ENCODE data around the gene FYB2.
A peak's percentile ranks its signal among the peaks of the same experiment; 100 is the strongest.

FYB2 gene

DNA sequence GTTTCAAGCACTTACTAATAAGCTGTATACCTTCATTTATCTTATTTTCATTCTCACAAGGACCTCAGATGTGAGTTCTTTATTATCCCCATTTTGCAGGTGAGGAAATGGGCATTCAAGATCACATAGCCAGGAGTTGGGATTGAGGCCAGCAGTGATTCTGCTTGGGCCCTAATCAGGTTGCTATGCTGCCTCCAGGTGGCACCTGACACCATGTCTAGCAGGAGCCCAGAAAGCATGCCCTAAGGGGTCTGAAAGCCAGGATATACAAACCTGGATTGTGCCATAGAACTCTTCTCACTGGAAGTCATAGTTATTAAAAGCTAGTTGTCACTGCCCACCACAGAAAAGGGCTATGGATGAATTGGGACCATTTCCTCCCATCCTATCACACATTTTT is 61.1 kb downstream of the FYB2 start:
- no peak overlapping the region for H3K9ac ChIP-seq (ENCODE audit: insufficient read length, low read depth)
- TF ChIP-seq ZNF274 (IDR thresholded peaks at IDR 0.05; ENCODE audit: low read depth, low read length) (no peak), SUZ12 (IDR thresholded peaks at IDR 0.05; ENCODE audit: extremely low read depth, insufficient read depth, insufficient read length) (no peak), YY1 (IDR thresholded peaks at IDR 0.05; ENCODE audit: insufficient read depth, insufficient read length) (no peak)
- H3K4me3 ChIP-seq (ENCODE audit: insufficient read length, low read depth), result no peak overlapping the region
- no peaks in the 10 kb centered on the region for H3K27me3 ChIP-seq (ENCODE audit: insufficient read depth, insufficient read length)
- H3K4me1 ChIP-seq (ENCODE audit: insufficient read depth, insufficient read length), result no peaks in the 10 kb centered on the region
- no peaks in the 10 kb centered on the region for H3K9me3 ChIP-seq (ENCODE audit: insufficient read depth, low read length)
- peak; percentile 42 for DNase-seq (ENCODE audit: low read depth, low spot score)
- H3K36me3 ChIP-seq (ENCODE audit: insufficient read depth, insufficient read length, low read length), result no peaks in the 10 kb centered on the region

DNA sequence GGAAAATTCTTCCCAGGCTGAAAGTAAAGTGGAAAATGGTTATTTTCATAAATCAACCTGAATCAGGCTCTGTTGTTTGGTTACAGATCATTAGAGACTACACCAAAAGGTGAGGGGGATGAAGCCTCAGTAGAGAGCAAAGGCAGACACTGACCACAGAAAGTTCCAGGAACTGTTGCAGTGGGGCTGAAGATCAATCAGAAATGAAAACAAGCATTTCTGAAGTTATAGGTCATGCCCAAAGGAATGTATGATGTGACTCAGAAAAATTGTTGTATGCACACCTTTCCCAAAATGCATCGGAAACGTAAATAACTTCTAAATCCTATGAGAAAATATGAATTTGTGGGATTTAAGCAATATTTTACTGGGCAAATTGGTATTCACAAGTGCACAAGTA is 63.3 kb downstream of the FYB2 start:
- DNase-seq (ENCODE audit: low read depth, low spot score), result no peak
- no peaks in the 10 kb centered on the region for H3K27me3 ChIP-seq (ENCODE audit: insufficient read depth, insufficient read length)

DNA sequence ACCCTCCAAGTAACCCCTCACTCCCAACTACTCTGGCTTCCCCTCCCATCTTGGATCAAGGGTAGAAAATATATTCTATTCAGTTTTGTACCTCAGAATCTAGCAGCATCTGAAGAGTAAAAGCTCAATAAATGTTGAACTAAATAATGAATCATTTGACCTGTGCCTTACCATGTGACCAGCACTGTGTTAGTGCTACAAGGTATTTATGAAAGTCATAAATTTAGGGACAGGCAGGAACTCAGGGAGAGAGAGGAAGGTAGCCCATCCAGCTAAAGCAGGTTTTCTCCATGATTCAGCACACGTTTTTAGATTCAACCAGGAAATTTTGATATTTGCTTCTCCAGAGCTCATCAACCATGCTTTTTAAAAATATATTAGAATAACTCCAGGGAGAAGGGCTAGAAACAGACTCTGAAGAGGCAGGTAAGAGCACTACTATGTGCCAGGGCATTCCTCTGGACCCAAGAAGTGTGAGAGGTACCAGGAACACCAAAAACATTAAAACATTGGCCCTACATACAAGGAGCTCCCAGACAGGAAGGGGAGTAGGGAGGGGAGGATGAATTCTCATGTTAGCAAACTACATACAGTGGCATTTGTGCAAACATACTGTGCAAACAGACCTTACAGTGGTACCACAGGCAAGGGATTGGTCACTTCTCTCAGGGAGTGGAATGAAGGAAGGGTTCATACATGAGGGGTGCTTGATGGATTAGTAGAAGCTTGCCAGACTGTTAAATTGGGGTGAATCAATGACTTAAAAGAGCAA is 64.3 kb downstream of the FYB2 start:
- Histone ChIP-seq H3K9ac (ENCODE audit: insufficient read length, low read depth) (no peak overlapping the region), H3K9me3 (ENCODE audit: insufficient read depth, low read length) (no peaks in the 10 kb centered on the region), H3K4me1 (ENCODE audit: insufficient read depth, insufficient read length) (no peaks in the 10 kb centered on the region), H3K36me3 (ENCODE audit: insufficient read depth, insufficient read length, low read length) (no peaks in the 10 kb centered on the region), H3K27me3 (ENCODE audit: insufficient read depth, insufficient read length) (no peaks in the 10 kb centered on the region), H3K4me3 (ENCODE audit: insufficient read length, low read depth) (no peak overlapping the region)
- TF ChIP-seq SUZ12 (IDR thresholded peaks at IDR 0.05; ENCODE audit: extremely low read depth, insufficient read depth, insufficient read length) (no peak), YY1 (IDR thresholded peaks at IDR 0.05; ENCODE audit: insufficient read depth, insufficient read length) (no peak), ZNF274 (IDR thresholded peaks at IDR 0.05; ENCODE audit: low read depth, low read length) (no peak)
- DNase-seq (ENCODE audit: low read depth, low spot score), result no peak

More for the DNA sequence above, 63.3 kb downstream of the FYB2 start:
- no peaks in the 10 kb centered on the region for H3K9me3 ChIP-seq (ENCODE audit: insufficient read depth, low read length)
- no peak overlapping the region for H3K4me3 ChIP-seq (ENCODE audit: insufficient read length, low read depth)
- TF ChIP-seq SUZ12 (IDR thresholded peaks at IDR 0.05; ENCODE audit: extremely low read depth, insufficient read depth, insufficient read length), result no peak
- no peaks in the 10 kb centered on the region for H3K4me1 ChIP-seq (ENCODE audit: insufficient read depth, insufficient read length)
- H3K9ac ChIP-seq (ENCODE audit: insufficient read length, low read depth), result no peak overlapping the region
- H3K36me3 ChIP-seq (ENCODE audit: insufficient read depth, insufficient read length, low read length), result no peaks in the 10 kb centered on the region

DNA sequence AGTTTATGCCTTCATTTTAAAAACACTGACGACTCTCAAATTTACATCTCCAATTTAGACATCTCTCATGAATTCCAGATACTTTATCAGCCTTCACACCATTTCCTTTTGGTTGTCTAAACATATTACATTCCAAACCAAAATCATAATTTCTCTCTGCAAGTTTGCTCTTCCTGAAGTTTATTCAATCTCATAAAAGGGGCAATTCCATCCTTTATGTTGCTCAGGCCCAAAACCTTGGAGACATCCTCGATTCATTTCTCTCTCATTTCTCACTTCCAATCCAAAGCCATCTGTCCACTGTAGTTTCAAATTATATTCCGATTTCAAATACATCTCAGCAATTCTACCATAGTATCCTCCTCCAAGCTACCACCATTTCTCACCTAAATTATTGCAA is 74.0 kb downstream of the FYB2 start:
- Histone ChIP-seq H3K27me3 (ENCODE audit: insufficient read depth, insufficient read length) (no peaks in the 10 kb centered on the region), H3K36me3 (ENCODE audit: insufficient read depth, insufficient read length, low read length) (no peaks in the 10 kb centered on the region), H3K9me3 (ENCODE audit: insufficient read depth, low read length) (no peaks in the 10 kb centered on the region), H3K9ac (ENCODE audit: insufficient read length, low read depth) (no peak overlapping the region), H3K4me1 (ENCODE audit: insufficient read depth, insufficient read length) (no peaks in the 10 kb centered on the region), H3K4me3 (ENCODE audit: insufficient read length, low read depth) (no peak overlapping the region)
- no peak for DNase-seq (ENCODE audit: low read depth, low spot score)
- TF ChIP-seq YY1 (IDR thresholded peaks at IDR 0.05; ENCODE audit: insufficient read depth, insufficient read length) (no peak), SUZ12 (IDR thresholded peaks at IDR 0.05; ENCODE audit: extremely low read depth, insufficient read depth, insufficient read length) (no peak), ZNF274 (IDR thresholded peaks at IDR 0.05; ENCODE audit: low read depth, low read length) (no peak)

DNA sequence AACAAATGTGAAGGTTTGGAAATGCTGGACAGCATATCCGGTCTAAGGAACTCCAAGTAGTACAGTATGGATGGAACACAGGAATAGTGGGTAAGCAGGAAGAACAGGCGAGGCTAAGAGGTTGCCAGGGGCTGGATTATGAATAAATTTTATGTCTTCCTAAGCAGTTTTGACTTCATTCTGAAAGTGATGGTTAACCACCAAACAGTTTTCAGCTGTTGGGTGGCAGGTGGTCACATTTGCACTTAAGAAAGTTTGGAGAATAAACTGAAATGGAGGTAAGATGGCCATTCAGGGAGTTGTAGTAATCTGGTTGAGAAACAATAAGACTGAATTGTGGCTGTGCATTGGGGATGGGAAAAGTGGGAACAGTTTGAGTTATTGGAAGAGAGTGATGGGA is 90.2 kb downstream of the FYB2 start:
- Histone ChIP-seq H3K4me3 (ENCODE audit: insufficient read length, low read depth) (no peak overlapping the region), H3K4me1 (ENCODE audit: insufficient read depth, insufficient read length) (no peaks in the 10 kb centered on the region), H3K9ac (ENCODE audit: insufficient read length, low read depth) (no peak overlapping the region), H3K9me3 (ENCODE audit: insufficient read depth, low read length) (no peaks in the 10 kb centered on the region), H3K27me3 (ENCODE audit: insufficient read depth, insufficient read length) (no peaks in the 10 kb centered on the region), H3K36me3 (ENCODE audit: insufficient read depth, insufficient read length, low read length) (no peaks in the 10 kb centered on the region)
- DNase-seq (ENCODE audit: low read depth, low spot score), result no peak
- TF ChIP-seq ZNF274 (IDR thresholded peaks at IDR 0.05; ENCODE audit: low read depth, low read length), result no peak
- TF ChIP-seq SUZ12 (IDR thresholded peaks at IDR 0.05; ENCODE audit: extremely low read depth, insufficient read depth, insufficient read length), result no peak
- no peak for TF ChIP-seq YY1 (IDR thresholded peaks at IDR 0.05; ENCODE audit: insufficient read depth, insufficient read length)

DNA sequence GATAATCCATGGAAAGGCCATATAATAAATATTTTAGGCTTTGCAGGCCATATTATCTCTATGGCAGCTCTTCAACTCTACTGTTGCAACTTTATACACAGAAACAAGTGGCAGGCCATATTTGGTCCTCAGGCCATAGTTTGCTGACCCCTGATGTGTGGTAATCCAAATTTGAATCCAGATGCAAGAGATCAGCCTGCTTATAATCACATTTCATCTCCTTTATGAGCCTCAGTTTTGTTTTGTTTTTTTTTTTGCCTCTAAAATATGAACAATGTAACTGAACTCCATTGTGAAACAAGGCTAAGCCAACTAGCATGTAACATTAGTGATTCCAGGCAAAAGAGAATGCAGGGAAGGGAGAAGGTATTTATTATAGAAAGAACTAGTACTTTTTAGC is 92.5 kb downstream of the FYB2 start:
- DNase-seq (ENCODE audit: low read depth, low spot score), result no peak
- H3K27me3 ChIP-seq (ENCODE audit: insufficient read depth, insufficient read length), result no peaks in the 10 kb centered on the region
- no peaks in the 10 kb centered on the region for H3K36me3 ChIP-seq (ENCODE audit: insufficient read depth, insufficient read length, low read length)
- H3K4me1 ChIP-seq (ENCODE audit: insufficient read depth, insufficient read length), result no peaks in the 10 kb centered on the region
- H3K4me3 ChIP-seq (ENCODE audit: insufficient read length, low read depth), result no peak overlapping the region
- H3K9ac ChIP-seq (ENCODE audit: insufficient read length, low read depth), result no peak overlapping the region
- TF ChIP-seq SUZ12 (IDR thresholded peaks at IDR 0.05; ENCODE audit: extremely low read depth, insufficient read depth, insufficient read length), result no peak
- TF ChIP-seq YY1 (IDR thresholded peaks at IDR 0.05; ENCODE audit: insufficient read depth, insufficient read length), result no peak
- TF ChIP-seq ZNF274 (IDR thresholded peaks at IDR 0.05; ENCODE audit: low read depth, low read length), result no peak
- H3K9me3 ChIP-seq (ENCODE audit: insufficient read depth, low read length), result no peaks in the 10 kb centered on the region

- H3K9ac ChIP-seq (ENCODE audit: insufficient read length, low read depth), result no peak overlapping the region
- H3K36me3 ChIP-seq (ENCODE audit: insufficient read depth, insufficient read length, low read length), result no peaks in the 10 kb centered on the region
- H3K9me3 ChIP-seq (ENCODE audit: insufficient read depth, low read length), result no peaks in the 10 kb centered on the region
- no peaks in the 10 kb centered on the region for H3K27me3 ChIP-seq (ENCODE audit: insufficient read depth, insufficient read length)
- H3K4me1 ChIP-seq (ENCODE audit: insufficient read depth, insufficient read length), result no peaks in the 10 kb centered on the region
- no peak for DNase-seq (ENCODE audit: low read depth, low spot score)
- H3K4me3 ChIP-seq (ENCODE audit: insufficient read length, low read depth), result no peak overlapping the region
- TF ChIP-seq ZNF274 (IDR thresholded peaks at IDR 0.05; ENCODE audit: low read depth, low read length) (no peak), YY1 (IDR thresholded peaks at IDR 0.05; ENCODE audit: insufficient read depth, insufficient read length) (no peak), SUZ12 (IDR thresholded peaks at IDR 0.05; ENCODE audit: extremely low read depth, insufficient read depth, insufficient read length) (no peak)
These were observed 100.0 kb downstream of the FYB2 start for GRCh38 chr1:56719171-56719570.

Measured in NT2/D1 (cell line).